ENCODE results near the gene NFIL3.
A peak's percentile ranks its signal among the peaks of the same experiment; 100 is the strongest.

Gene NFIL3

DNA sequence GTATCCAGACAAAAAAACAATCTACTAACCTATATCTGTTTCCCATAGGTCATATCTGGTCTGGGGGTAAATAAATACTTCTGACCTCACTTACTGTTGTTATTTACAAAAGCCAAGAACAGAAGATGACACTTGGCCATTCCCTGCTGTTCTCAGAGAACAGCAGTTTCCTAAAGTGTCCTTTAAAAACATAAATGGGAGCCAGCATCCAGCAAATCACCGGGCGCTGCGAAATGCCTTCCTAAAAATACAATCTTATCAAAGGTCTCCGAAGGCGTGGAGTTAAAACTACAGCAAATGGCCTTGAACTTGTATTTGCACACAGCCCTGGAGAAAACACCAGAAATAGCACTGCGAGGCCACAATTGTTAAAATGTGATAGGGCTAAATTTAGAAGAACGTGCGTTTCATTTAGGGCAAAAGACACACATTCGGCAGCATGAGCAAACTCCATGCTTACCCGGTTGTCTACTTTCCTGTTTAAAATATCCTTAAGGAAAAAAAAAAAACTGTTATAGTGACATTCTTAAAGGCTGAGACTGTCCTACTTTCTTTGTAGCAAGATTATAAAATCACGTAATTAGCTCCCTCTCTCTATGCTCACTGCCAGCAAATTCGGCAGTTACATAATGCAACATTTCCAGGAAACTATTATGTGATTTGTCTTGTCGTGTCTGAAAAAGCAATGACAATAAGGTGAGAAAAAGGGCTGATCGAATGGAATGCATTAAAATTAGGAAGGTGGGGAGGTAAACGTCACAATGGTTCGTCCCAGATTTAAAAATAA is 1.5 kb downstream of the NFIL3 start:
- DNase-seq, result peak; percentile 29

DNA sequence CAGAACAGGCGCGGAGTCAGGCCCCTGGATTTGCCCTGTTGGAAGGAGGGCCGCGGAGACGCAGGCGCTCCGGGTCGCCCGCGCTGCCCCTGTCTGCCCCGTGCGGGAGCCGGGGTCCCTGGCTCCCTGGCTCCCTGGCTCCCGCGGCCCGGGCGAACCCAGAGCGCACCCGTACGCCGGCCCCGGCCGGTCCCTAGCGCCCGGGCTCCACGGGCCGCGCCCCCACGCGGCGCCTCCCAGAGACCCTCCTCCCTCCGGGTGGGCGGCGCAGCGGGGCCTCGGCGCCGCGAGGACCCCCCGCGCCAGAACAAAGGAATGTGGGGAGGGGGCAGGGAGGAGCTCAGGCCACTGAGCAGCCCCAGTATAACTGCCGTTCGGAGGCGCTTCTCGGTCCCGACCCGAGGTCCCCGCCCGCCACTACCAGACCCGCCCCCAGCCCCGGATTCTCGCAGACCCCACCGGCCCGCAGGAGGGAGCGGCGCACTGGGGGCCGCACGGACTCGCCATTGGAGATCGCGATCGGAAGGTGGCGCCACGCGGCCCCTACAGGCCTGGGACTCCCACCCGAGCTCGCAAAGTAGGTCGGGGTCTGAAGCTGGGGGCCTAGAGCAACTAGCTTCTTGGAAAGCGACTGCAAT is 2.4 kb downstream of the NFIL3 start:
- DNase-seq, result peak; percentile 64

DNA sequence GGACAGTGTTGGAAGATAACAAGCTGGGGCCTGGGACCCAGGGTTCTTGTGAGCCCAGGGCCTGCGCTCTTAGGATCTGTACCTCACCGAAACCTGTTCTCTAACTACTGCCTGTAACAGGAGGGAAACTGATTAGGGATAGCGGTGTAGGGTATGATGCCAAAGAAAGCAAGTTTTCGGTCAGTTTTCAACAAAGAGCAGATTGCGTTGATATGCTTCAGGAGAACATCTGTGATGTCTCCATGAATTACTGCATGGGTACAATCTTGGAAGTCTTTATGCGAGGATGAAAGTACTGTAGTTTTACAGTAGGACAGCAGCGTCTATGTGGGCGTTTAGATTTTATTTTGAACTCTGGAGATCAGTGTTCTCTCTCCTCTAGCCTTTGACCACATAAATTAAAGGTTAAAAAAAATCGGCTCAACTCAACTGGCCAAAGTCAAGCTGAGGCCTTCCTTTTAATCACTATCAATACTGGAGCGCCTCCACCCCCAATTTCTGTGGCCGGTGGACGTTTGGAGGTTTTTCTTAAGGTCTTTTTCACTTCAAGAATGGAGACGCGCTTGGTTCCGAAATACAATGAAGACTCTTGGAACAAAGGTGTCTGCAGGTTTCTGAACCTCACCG is 3.0 kb downstream of the NFIL3 start:
- no peak for DNase-seq

DNA sequence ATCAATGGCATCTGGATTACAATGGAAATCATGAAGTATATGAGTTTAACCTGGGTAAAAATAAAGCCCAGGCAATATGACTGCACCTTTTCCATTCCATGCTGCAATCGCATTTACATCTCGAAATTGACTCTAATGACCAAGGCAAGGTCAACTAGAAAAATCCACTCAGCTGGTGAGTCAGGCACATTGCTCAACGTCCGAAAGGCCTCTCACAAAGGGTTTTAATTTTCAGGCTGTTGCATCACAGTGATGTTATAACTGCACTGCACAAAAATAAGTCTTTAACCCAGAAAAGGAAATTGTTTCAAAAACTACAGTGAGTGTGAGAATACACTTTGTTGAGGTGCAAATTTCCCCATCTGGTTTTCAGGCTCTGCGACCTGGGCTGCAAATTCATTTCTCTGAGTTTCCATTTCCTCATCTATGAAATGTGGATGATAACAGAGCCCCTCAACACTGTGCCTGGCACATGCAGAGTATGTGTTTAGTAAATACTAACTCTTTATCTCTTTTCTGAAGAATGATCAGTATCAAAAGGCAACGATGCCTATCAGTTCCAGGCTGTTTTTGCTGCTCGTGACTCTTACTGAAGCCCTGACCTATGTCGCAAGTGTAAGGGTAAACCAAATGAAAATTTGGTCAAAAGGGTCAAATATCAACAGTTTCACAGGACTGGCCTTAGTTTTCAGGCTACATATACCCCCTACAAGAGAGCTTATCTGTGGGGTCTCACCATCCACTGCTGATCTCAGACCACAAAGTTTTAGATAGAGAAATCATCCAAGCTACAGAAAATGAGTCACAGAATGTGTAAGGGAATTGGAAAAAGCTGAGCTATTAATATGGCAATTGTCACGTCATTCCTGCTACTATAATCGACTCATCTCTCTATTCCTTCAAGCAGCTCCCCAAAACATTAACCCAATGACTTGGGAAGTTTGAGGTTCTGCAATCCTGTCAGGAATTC is 4.1 kb downstream of the NFIL3 start:
- no peak for DNase-seq

DNA sequence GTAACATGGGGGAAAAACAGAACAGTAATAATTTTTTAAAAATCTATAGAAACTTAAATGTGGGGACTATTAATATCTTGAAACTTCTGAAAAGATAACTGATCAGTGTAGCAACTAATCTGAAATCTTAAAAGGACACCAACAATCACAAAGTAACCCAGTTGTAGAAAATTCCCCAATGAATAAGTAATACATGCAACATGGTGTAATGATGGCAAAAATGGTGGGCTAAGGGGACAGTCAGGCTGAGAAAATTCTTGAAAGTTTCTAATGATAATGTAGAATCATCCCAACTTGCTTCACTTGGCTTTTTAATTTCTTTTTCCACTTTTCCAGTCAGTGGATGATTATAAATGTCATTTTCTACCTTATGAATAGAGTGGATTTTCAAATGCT is 5.4 kb downstream of the NFIL3 start:
- DNase-seq, result no peak

DNA sequence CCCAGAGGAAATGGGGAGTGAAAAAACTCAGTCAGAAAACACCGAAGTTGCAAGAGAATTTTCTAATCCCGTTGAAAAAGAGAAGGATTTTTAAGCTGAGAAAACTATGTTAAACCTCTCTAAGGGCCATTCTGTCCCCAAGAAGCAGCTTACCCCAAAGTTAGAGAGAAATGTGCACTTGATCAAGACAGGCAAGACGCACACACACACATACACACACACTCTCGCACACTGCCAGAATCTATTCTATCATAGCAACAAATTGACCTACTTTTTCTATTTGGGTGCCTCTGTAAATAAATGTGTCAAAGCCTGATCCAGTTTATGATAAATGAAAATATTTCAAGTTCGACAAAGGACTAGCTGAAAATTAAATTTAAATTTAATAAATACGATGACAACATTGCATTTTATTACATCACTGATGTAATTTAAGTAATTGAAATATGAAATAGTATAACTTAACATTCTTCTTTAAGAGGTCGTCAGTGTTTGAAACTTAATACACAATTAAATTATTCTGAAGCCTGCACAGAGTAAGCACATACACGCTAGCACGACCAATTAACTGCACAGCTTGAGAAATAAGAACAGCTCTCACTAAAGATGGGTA is 5.9 kb downstream of the NFIL3 start:
- DNase-seq, result no peak

DNA sequence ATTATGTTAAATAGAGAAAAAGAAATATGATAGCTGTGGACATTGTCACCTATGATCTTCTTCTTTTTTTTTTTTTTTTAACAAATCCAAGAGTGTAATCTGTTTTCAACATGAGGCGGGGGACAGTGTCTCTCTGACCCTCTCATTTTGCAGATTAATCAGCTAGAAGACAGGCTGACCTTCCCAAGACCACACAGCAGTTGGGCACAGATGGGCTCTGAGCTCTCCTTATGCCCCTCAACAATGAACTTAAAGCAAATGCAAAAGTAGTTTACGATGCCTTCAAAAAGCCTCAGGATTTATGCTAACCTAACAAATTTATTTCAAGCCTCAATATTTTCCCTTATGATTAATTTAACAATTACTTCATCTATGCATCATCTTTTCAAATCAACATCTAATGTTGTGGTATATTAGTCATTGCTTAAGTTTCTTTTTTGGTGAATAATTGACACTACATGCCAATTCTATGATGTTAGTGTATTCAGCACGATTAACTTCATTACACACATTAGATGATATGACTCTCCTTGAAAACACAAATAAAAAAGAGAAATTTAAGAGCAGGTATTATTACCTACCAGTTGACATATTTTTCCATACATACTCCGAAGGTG is 7.4 kb downstream of the NFIL3 start:
- DNase-seq, result no peak

DNA sequence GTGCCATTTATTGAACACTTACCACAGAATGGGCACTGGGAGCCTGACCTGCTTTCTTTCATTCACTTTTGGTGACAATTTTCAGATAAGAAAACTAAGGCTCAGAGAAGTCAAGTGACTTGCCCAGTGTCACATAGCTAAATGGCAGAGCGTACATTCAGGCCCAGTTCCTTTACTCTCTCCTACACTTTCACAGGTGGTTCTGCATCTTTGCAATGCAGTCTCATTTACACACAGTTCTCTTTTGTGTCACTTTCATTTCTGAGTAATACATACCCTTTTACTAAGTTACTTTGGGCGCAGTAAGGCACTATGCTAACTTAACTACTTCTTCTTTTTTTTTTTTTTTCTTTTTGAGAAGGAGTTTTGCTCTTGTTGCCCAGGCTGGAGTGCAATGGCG is 8.3 kb downstream of the NFIL3 start:
- no peak for DNase-seq

DNA sequence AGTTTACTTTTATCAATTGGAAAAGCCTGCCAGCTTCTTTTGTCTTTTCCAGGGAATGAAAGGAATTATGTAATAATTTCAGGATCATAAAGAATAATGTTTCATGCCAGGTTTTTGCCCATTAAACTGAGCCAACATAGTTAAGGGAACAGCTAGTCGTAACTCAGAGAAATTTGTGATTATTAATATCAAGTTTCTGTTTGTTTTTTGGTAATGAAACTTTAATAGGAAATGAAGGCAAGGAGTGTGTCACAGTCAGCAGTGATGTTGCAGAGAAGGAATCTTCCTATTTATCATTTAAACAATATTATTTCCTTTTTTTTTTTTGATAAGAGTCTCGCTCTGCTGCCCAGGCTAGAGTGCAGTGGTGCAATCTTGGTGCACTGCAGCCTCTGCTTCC is 10.7 kb downstream of the NFIL3 start:
- no peak for DNase-seq

DNA sequence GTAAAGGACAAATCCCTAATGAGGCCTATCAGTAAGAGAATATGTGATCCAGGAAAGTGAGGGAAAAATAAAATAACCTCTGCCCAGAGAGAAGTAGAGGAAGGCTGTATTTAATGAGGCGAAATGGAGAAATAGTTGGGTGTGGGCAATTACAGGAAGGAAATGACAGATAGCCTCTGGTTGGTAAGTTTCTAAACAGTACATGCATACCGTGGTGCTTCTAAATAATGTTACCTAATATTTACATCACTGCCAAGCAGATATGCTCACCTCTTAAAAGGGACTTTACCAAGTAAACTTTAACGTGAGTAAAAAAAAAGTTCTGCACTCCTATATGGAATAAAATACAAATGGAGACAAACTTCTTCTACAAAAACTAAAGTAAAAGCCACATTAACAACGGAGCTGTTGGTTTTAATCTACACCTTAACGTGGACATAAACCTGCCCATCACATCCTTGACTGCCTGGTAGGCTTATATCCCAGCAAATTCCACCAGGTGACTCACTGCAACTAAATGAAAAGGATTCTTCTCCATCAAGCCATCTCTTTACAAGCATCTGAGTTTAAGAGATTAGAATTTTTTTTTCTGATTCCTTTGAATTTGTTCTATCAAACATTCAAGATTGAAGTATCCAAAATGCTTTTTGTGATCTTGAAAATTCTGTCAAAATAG is 12.4 kb downstream of the NFIL3 start:
- no peak for DNase-seq

DNA sequence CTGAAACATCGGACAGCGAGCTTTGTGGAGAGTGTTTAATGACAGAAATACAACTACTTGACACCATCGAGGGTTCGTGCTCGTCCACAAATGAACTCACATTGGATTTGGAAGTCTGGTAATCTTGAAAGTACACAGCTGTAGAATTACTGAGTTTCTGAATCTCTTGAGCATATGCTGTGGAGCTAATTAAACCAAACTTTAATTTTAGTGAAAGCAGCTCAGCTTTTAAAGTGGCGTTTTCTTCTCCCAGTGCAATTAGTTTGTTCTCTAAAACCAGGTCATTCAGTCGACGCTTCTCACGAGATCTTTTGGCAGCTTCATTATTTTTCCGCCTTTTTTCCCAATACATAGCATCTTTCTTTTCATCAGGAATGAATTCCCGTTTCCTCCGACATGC is 13.5 kb downstream of the NFIL3 start:
- DNase-seq, result no peak

DNA sequence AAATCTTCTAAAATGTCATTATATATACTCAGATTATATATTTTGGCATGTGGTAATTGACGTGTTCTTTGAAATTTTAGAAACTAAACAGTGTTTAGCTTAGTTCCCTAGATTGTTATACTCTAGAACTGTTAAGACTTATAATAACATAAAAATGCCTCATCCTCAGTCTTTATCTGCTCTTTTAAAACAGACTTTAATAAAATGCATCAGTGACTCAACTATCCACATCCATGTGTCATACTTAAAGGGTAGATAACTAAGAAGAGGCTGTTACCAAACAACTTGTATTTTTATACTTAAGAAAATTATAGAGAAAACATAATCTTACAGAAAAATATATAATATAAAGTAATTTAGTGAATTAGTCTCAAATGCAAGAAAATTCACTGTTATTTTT is 15.2 kb downstream of the NFIL3 start:
- no peak for DNase-seq

DNA sequence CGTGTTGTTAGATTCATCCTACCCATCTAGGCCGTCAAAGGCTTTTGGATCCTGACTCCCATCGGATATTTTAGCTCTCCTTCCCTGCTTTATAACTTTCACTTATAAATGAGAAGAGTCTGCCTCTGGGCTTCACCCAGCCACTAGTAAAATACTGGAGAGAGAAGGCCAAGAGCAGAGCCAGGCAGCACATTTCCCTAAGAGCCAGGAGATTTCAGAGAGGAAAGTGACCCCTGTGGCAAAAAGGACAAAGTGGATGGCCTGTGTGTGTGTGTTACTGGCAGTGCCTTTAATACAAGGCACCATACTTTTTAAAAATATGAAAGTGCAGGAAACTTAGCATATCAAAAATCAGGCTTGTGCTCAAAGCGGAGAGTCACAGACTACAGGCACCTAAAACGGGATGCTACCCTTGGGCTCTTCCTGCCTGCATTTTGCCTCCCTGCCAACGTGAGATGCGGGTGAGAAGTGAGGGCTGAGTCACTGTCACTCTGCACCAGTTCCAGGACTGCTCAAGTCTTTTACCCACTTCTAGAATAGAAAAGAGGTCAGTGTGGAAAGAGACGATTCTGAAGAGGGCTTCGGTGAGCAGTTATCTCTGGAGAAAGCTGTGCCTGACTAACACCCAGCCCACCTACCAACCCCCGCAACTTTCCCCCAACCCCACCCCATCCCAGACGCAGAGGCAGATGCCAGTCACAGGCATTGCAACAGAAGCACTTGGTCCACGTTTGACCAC is 15.9 kb downstream of the NFIL3 start:
- no peak for DNase-seq

DNA sequence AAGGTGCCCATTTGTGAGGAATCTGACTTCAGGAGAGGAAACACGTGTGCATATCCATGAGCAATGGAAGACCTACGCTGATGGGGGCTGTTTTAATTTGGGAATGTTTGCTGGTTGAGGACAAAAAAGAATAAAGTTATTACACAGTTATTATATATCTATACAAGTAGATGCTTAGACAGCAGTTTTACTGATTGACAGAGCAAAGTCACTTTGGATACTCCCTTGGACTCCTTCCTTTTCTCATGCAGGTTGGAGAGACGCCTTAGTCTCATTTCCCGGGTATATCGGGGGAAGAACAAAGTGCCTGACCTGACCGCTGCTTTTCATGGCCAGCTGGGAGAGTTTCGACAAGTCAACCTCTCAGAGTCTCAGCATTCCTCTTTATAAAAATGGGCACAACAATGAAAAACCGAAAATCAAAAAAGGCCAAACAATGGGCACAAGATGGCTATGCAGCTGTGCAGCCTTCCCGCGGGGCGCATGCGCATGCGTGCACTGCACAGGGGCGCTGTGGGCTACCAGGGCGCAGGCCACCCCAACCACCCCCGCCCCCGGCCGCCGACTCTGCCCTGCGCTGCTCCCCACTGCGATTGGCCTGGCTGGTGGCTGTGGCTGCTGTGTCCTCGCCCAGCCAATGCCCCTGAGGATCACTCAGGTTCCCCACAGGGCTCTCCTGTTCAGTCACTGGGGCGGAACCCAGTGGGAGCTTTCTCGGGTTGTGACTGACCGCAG is 18.1 kb downstream of the NFIL3 start:
- no peak for DNase-seq

DNA sequence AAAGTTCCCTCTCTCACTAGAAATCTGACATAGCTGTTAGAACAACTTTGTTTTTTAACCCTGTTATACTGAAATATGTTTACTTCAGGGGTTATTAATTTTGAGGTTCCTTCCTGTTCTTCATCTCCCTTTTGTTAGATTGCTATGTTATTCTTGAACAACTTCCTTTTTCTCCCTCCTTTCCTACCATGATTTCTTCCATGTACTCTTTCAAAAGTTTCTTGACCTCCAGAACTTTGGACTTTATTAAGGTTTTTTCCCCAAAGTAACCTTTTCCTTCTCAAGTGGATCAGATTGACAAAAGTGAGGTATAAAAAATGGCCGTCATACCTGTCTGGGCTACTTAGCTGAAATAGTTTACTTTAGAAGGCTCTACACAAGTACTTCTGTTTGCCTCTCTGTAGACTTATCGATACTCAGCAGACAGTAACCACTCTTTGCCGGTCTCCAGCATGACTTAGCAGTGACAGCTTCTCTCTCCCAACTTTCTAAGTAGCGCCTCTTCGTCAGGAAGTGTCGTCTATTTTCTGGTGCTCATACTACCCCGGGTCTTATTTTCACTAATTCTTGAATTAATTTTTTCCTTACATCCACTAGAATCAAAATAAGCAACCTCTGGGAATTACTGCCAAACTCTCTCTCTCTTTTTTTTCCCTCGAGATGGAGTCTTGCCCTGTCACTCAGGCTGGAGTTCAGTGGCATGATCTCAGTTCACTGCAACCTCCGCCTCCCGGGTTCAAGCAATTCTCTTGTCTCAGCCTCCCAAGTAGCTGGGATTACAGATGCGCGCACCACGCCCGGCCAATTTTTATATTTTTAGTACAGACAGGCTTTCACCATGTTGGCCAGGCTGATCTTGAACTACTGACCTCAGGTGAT is 19.7 kb downstream of the NFIL3 start:
- no peak for DNase-seq

DNA sequence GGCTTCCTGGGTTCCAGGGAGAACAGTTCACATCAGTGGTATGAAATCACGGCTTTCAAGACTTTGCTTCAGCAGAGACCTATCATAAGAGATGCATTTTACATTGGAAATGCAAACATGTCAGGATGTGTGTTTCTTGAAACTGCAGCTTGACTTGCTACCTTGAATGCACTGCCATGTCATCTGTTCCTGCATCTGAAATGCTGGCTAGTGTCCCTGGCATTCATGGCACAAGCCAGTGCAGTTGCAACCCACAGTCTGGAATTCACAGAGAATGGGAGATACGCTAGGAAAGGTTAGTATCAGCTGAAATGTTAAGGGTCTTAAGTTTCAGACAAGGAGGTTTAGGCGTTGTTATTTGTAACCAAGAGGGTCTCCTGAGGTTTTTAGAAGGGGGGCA is 24.7 kb downstream of the NFIL3 start:
- no peak for DNase-seq

DNA sequence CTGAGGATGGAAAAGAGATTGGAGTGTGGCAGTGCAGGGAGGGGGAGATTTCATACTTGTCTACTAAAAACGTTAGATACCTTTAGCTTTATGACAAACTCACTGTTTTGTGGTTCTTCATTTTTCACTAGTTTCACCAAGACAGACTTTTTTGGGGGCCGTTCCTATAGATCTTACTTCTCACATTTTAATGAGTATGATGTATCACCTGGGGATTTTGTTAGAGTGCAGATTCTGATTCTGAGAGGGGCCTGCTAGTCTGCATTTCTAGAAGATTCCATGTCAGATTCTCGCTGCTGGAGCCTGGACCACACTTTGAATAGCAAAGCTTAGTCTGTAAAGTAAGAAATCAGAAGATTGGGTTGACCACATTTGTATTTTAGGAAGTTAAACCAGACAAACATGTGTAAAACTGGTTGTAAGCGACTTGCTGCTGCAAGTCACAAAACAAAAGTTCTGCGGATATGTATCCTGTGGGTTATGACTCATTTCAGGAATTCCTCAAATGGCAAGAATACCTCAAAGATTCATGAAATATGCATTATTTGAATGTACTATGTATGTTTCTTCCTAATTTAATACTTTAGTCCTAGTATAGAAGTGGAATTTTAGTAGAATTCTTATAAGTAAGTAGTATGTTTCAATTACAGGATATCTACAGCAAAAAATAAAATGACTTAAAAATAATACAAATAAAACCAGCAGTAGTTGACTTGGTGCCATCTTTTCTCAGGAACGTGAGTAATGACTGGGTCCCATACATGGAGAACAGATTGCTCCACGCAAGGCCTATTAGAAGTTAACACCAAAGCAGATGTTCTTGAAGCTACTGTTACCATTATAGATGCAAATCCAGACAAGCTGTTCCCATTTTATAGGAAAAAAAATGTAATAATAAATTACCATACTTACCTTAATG is 27.8 kb downstream of the NFIL3 start:
- no peak for DNase-seq

DNA sequence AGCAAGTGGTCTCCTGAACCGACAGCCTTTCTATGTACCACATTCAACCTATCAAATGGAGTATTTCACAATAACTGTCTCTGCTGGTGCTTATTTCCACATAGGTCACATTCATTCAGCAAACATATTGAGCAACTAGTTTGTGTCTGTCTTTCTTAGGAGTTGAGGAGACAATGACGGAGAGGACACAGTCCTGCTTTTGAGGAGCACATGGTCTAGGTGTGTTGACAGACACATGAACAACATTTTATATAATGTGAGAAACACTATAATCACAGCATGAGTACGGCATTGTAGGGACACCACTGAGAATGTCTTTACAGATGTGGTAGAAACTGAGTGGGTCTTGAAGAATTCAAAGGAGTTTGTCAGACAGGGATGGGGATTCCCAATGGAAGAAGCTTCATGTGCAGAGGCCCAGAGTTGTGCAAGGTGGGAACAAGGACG is 28.5 kb downstream of the NFIL3 start:
- DNase-seq, result no peak

Measured in right hindlimb (tissue), 1 donor.